Breast epithelium (tissue), 4 donors: Measurements from ENCODE around the gene ABCB1. TPM values are rescaled to one million over a fixed set of nuclear protein-coding genes. Genes with fewer than 3 reads are reported as not detected.

Experiments used
- DNase-seq, 2 donors: peaks; one replicate each; pipeline ENCODE4 v3.0.0-alpha.2; 2019; ENCODE audit warnings: low spot score in 2 of 2
- H3K27ac ChIP-seq, 2 donors: fragments of 200-600 bp; sonication (generic) in 1 of 2; one replicate each; pipeline ENCODE4 v1.5.1; 2016 to 2019; ENCODE audit warnings: mild to moderate bottlenecking in 1 of 2
- H3K27me3 ChIP-seq, 2 donors: fragments of 200-600 bp; sonication (generic) in 1 of 2; one replicate each; pipeline versions ENCODE4 v1.5.1 to v1.6.0; 2017 to 2019; ENCODE audit warnings: control low read depth in 1 of 2, mild to moderate bottlenecking in 1 of 2
- H3K36me3 ChIP-seq: fragments of 200-600 bp; one replicate; pipeline ENCODE4 v1.5.1; 2019
- H3K4me1 ChIP-seq, 2 donors: fragments of 200-600 bp; sonication (generic); one replicate each; pipeline ENCODE4 v1.5.1; 2016 to 2019; ENCODE audit warnings: control low read depth in 1 of 2
- H3K4me3 ChIP-seq, 3 donors: fragments of 200-600 bp; sonication (generic); 1 replicate in 2 of 3; 2 replicates in 1 of 3; pipeline ENCODE4 v1.5.1; 2016 to 2019; ENCODE audit warnings: mild to moderate bottlenecking in 3 of 3, moderate library complexity in 2 of 3
- H3K9me3 ChIP-seq, 2 donors: fragments of 200-600 bp; sonication (generic) in 1 of 2; one replicate each; pipeline ENCODE4 v1.5.1; 2016 to 2019; ENCODE audit warnings: control low read depth in 1 of 2
- CTCF ChIP-seq, 3 donors: fragments of 450-650 bp; IDR thresholded peaks; one replicate each; pipeline ENCODE4 v1.5.1; 2016 to 2017; ENCODE audit warnings: antibody characterized with exemption in 3 of 3, mild to moderate bottlenecking in 3 of 3, moderate library complexity in 3 of 3
- POLR2A ChIP-seq: fragments of 450-650 bp; IDR thresholded peaks from one replicate; pipeline ENCODE4 v1.6.1; 2016; ENCODE audit warnings: antibody characterized with exemption, mild to moderate bottlenecking, moderate library complexity
- POLR2AphosphoS5 ChIP-seq, 3 donors: sonication (generic); formaldehyde crosslinking; IDR thresholded peaks; one replicate each; pipeline ENCODE4 v1.6.1; 2017; ENCODE audit warnings: antibody characterized with exemption in 3 of 3
- intact Hi-C: fragments of 100-400 bp; cut with DNase I; formaldehyde crosslinking; loops from one replicate; pipeline ENCODE4 v1.15.1; 2023; ENCODE audit warnings: low total_unique reads
- total RNA-seq, 3 donors: library from RNA; depleted of rRNA; stranded (reverse); fragments of >200 nt; gene quantifications; one replicate each; pipeline ENCODE4 v1.1.0, GENCODE V29; 2016

ABCB1 gene
- total RNA-seq, 3 donors from 2014 or later: 3.2 to 14.9 (median 12.8) TPM

- no peak for DNase-seq
- H3K4me1 ChIP-seq: no peaks in the 10 kb centered on the region
- TF ChIP-seq CTCF (IDR thresholded peaks at IDR 0.05) (no peak), POLR2A (no peak), POLR2AphosphoS5 (IDR thresholded peaks at IDR 0.05) (no peak)
- H3K27ac ChIP-seq: no peak overlapping the region
- H3K36me3 ChIP-seq: no peaks in the 10 kb centered on the region
- H3K9me3 ChIP-seq: no peaks in the 10 kb centered on the region
- no peaks in the 10 kb centered on the region for H3K27me3 ChIP-seq
- intact Hi-C loops: loop anchor here (10.0 kb wide), 1 partner anchor 1145 kb away; no protein-coding TSS in a partner anchor
- no peak overlapping the region for H3K4me3 ChIP-seq
These were observed 30.5 kb downstream of the ABCB1 start for GRCh38 chr7:87570178-87570577.

- H3K27ac ChIP-seq: no peak overlapping the region
- H3K27me3 ChIP-seq: no peaks in the 10 kb centered on the region
- intact Hi-C loops: no loop called here
- TF ChIP-seq POLR2AphosphoS5 (IDR thresholded peaks at IDR 0.05) (no peak), CTCF (IDR thresholded peaks at IDR 0.05) (no peak), POLR2A (no peak)
- no peaks in the 10 kb centered on the region for H3K9me3 ChIP-seq
- DNase-seq: no peak
- H3K4me3 ChIP-seq: no peak overlapping the region
- no peaks in the 10 kb centered on the region for H3K36me3 ChIP-seq
- H3K4me1 ChIP-seq: no peaks in the 10 kb centered on the region
These were observed 33.6 kb downstream of the ABCB1 start for GRCh38 chr7:87567052-87567451.

- Histone ChIP-seq H3K4me3 (no peak overlapping the region), H3K27ac (no peak overlapping the region), H3K27me3 (no peaks in the 10 kb centered on the region), H3K9me3 (no peaks in the 10 kb centered on the region), H3K4me1 (no peaks in the 10 kb centered on the region), H3K36me3 (no peaks in the 10 kb centered on the region)
- TF ChIP-seq POLR2A (no peak), CTCF (IDR thresholded peaks at IDR 0.05) (no peak), POLR2AphosphoS5 (IDR thresholded peaks at IDR 0.05) (no peak)
- intact Hi-C loops: no loop called here
- DNase-seq: no peak
These were observed 34.3 kb downstream of the ABCB1 start for GRCh38 chr7:87566311-87566900.

DNA sequence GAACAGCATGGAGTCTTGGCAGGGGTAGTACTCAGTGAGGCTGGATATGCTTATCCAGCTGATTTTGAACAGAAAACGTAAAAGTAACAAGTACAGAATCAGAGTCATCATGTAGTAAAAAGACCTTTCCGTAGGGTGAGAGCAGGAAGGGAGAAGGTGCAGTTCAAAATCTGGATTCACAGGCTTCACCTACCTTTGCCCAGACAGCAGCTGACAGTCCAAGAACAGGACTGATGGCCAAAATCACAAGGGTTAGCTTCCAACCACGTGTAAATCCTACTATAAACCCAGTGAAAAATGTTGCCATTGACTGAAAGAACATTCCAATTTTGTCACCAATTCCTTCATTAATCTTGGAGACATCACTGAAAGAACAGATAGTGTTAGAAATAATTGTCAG lies 34.8 kb downstream of the ABCB1 start:
- intact Hi-C loops: no loop called here
- Histone ChIP-seq H3K27me3 (no peaks in the 10 kb centered on the region), H3K4me3 (no peak overlapping the region), H3K27ac (no peak overlapping the region), H3K36me3 (no peaks in the 10 kb centered on the region), H3K4me1 (no peaks in the 10 kb centered on the region), H3K9me3 (no peaks in the 10 kb centered on the region)
- DNase-seq: no peak
- TF ChIP-seq POLR2A: no peak
- TF ChIP-seq POLR2AphosphoS5 (IDR thresholded peaks at IDR 0.05): no peak
- no peak for TF ChIP-seq CTCF (IDR thresholded peaks at IDR 0.05)

GRCh38 chr7:87564296-87564963 lies 36.3 kb downstream of the ABCB1 start:
- no peaks in the 10 kb centered on the region for H3K4me1 ChIP-seq
- H3K36me3 ChIP-seq: no peaks in the 10 kb centered on the region
- no peak for DNase-seq
- H3K27me3 ChIP-seq: no peaks in the 10 kb centered on the region
- no peaks in the 10 kb centered on the region for H3K9me3 ChIP-seq
- intact Hi-C loops: no loop called here
- TF ChIP-seq POLR2A (no peak), CTCF (IDR thresholded peaks at IDR 0.05) (no peak), POLR2AphosphoS5 (IDR thresholded peaks at IDR 0.05) (no peak)
- H3K4me3 ChIP-seq: no peak overlapping the region
- no peak overlapping the region for H3K27ac ChIP-seq
